GM23338 (cell line): ENCODE results near the gene GPHA2. TPM values are rescaled to one million over a fixed set of nuclear protein-coding genes. Genes with fewer than 3 reads are reported as not detected.

ENCODE experiments used
- CTCF ChIP-seq, 2 experiments: fragments of 200-600 bp in 1 of 2; sonication (generic) in 1 of 2; conservative IDR thresholded peaks; 2 replicates each; pipeline versions ENCODE4 v1.5.1 to v1.6.1; 2016 to 2017; ENCODE audit warnings: antibody characterized with exemption in 2 of 2, low read depth in 2 of 2, mild to moderate bottlenecking in 2 of 2, moderate library complexity in 1 of 2
- ETS1 ChIP-seq: IDR thresholded peaks from 2 replicates; pipeline ENCODE4 v1.6.1; 2016; ENCODE audit warnings: antibody characterized with exemption
- JUNB ChIP-seq: IDR thresholded peaks from one replicate; pipeline ENCODE4 v1.6.1; 2016; ENCODE audit warnings: antibody characterized with exemption; ENCODE audit not compliant: unreplicated experiment
- STAT1 ChIP-seq: IDR thresholded peaks from one replicate; pipeline ENCODE4 v1.6.1; 2016; ENCODE audit warnings: antibody characterized with exemption; ENCODE audit not compliant: unreplicated experiment
- ZNF114 ChIP-seq: fragments of 250-450 bp; sonication (Bioruptor Pico); IDR thresholded peaks from 2 replicates; pipeline ENCODE4 v1.5.0; 2020; ENCODE audit warnings: mild to moderate bottlenecking, moderate library complexity
- ZNF462 ChIP-seq: fragments of 250-450 bp; sonication (Bioruptor Pico); IDR thresholded peaks from 2 replicates; pipeline ENCODE4 v1.5.0; 2020; ENCODE audit warnings: mild to moderate bottlenecking, moderate library complexity
- polyA plus RNA-seq: library from polyadenylated mRNA; unstranded; fragments of >200 nt; fragmentation: Nextera tagmentation; extraction: Ambion mirVana; gene quantifications from 2 replicates; pipeline ENCODE4 v1.2.1, GENCODE V29; 2016
- total RNA-seq: library from RNA; depleted of rRNA; stranded (reverse); fragments of >200 nt; shearing (Covaris generic); gene quantifications from 2 replicates; pipeline ENCODE4 v1.2.3, GENCODE V29; 2014

The GPHA2 gene
- total and polyA plus RNA-seq, 2 experiments from 2014 or later: 0.83 to 1.8 TPM

GRCh38 chr11:64903291-64903833, 32.3 kb downstream of the GPHA2 start (continued):
- no peak for TF ChIP-seq ZNF462 (CRISPR knock-in tag)
- no peak for TF ChIP-seq STAT1
- TF ChIP-seq JUNB: no peak
- TF ChIP-seq ZNF114 (CRISPR knock-in tag): no peak
- no peak for TF ChIP-seq ETS1
- no peak for TF ChIP-seq CTCF (conservative IDR thresholded peaks at IDR 0.05; ENCODE audit: low read depth in 2 of 2)
